GM12878 (cell line): Measurements from ENCODE around the gene NKAIN4. TPM values are rescaled to one million over a fixed set of nuclear protein-coding genes. Genes with fewer than 3 reads are reported as not detected.

Source experiments
- ATAC-seq: fragments of 200-7000 bp; cut with Tn5 transposase; 3 replicates; pipeline ENCODE4 v1.9.1; 2020; ENCODE audit warnings: mild to moderate bottlenecking, moderate library complexity
- BruUV-seq: library from RNA; stranded (reverse); fragments of 400-500 nt; replicated peaks from 2 replicates; lab custom pipeline; 2021; lab: Mats Ljungman, UMichigan
- CTCF ChIA-PET: fragments of 300-600 bp; sonication (Branson Sonifier 250); formaldehyde crosslinking; extraction: SDS; loops from one replicate; lab custom pipeline; 2021; ENCODE audit warnings: inconsistent platforms; lab: Yijun Ruan, JAX
- POLR2A ChIA-PET: fragments of 350-600 bp; formaldehyde crosslinking; extraction: SDS; loops from one replicate; lab custom pipeline; 2021; ENCODE audit warnings: inconsistent platforms; lab: Charles Lee
- RAD21 ChIA-PET: fragments of 300-600 bp; sonication (Branson Sonifier 250); formaldehyde crosslinking; loops from one replicate; lab custom pipeline; 2023; ENCODE audit warnings: antibody characterized with exemption; ENCODE audit not compliant: unreplicated experiment; lab: Charles Lee
- SMC1A ChIA-PET: fragments of 300-600 bp; sonication (Branson Sonifier 250); formaldehyde crosslinking; loops from one replicate; lab custom pipeline; 2023; ENCODE audit not compliant: unreplicated experiment, uncharacterized antibody; lab: Charles Lee
- DNase-seq: peaks from one replicate; pipeline ENCODE4 v3.0.0-alpha.2; 2011; ENCODE audit warnings: low read depth, low spot score
- FAIRE-seq: peaks from 3 replicates; lab custom pipeline; 2011; peaks lifted over from hg19 to GRCh38; lab: Jason Lieb, UNC
- H2AFZ ChIP-seq: 2 replicates; pipeline ENCODE4 v1.6.0; 2011; ENCODE audit warnings: low read depth, low read length, control low read depth; ENCODE audit not compliant: control insufficient read depth
- H3K27ac ChIP-seq: 2 replicates; pipeline ENCODE4 v1.5.1; 2011; ENCODE audit warnings: control low read depth; ENCODE audit not compliant: control insufficient read depth, insufficient read depth
- H3K27me3 ChIP-seq, 2 experiments: replicated peaks in 1 of 2; 2 replicates each; pipeline versions ENCODE4 v1.6.0 to v1.6.1; 2011; ENCODE audit warnings: low read length in 1 of 2; ENCODE audit not compliant: control insufficient read depth in 2 of 2, insufficient read depth in 2 of 2
- H3K36me3 ChIP-seq, 2 experiments: 2 replicates each; pipeline ENCODE4 v1.5.1; 2011; ENCODE audit warnings: low read length in 1 of 2; ENCODE audit not compliant: control insufficient read depth in 2 of 2, insufficient read depth in 2 of 2
- H3K4me1 ChIP-seq: 2 replicates; pipeline ENCODE4 v1.6.1; 2011; ENCODE audit warnings: mild to moderate bottlenecking, low read length, moderate library complexity, mixed read lengths; ENCODE audit not compliant: control insufficient read depth, insufficient read depth
- H3K4me2 ChIP-seq: 2 replicates; pipeline ENCODE4 v1.6.0; 2011; ENCODE audit warnings: control low read depth; ENCODE audit not compliant: control insufficient read depth, insufficient read depth
- H3K4me3 ChIP-seq: fragments of 200-600 bp; sonication (generic); 2 replicates; pipeline ENCODE4 v1.5.1; 2016
- H3K79me2 ChIP-seq: 2 replicates; pipeline ENCODE4 v1.6.0; 2011; ENCODE audit warnings: low read length; ENCODE audit not compliant: control insufficient read depth, insufficient read depth
- H3K9ac ChIP-seq: 2 replicates; pipeline ENCODE4 v1.8.0; 2011; ENCODE audit warnings: low read length, control low read depth, mixed read lengths; ENCODE audit not compliant: control insufficient read depth, insufficient read depth
- H3K9me3 ChIP-seq: replicated peaks from 3 replicates; pipeline ENCODE4 v1.5.1; 2011; ENCODE audit warnings: mild to moderate bottlenecking, low read length; ENCODE audit not compliant: control insufficient read depth, insufficient read depth
- H4K20me1 ChIP-seq: 2 replicates; pipeline ENCODE4 v1.6.0; 2011; ENCODE audit not compliant: control insufficient read depth, insufficient read depth
- CREB1 ChIP-seq: IDR thresholded peaks from 2 replicates; pipeline ENCODE4 v1.6.1; 2012; ENCODE audit warnings: low read depth, mild to moderate bottlenecking, inconsistent platforms
- GATAD2B ChIP-seq: fragments of 450-650 bp; conservative IDR thresholded peaks from 2 replicates; pipeline ENCODE4 v1.6.1; 2017; ENCODE audit warnings: low read depth, mild to moderate bottlenecking, moderate library complexity
- KDM1A ChIP-seq: fragments of 200-600 bp; sonication (generic); IDR thresholded peaks from 2 replicates; pipeline ENCODE4 v1.6.1; 2016; ENCODE audit warnings: borderline replicate concordance
- MEF2B ChIP-seq: fragments of 450-650 bp; IDR thresholded peaks from 2 replicates; pipeline ENCODE4 v1.6.1; 2018; ENCODE audit warnings: mild to moderate bottlenecking, moderate library complexity; ENCODE audit not compliant: partially characterized antibody, poor library complexity, severe bottlenecking
- MXI1 ChIP-seq: fragments of 150-350 bp; IDR thresholded peaks from 2 replicates; pipeline ENCODE4 v1.6.1; 2011; ENCODE audit warnings: low read depth, mild to moderate bottlenecking, inconsistent platforms, low read length, improper control_type of control experiment
- NR2C1 ChIP-seq: fragments of 450-650 bp; IDR thresholded peaks from 2 replicates; pipeline ENCODE4 v1.6.1; 2017; ENCODE audit warnings: antibody characterized with exemption, mild to moderate bottlenecking, moderate library complexity
- POLR2AphosphoS5 ChIP-seq: IDR thresholded peaks from 2 replicates; pipeline ENCODE4 v1.6.1; 2011; ENCODE audit warnings: mild to moderate bottlenecking, low read length, inconsistent platforms
- SIN3A ChIP-seq: IDR thresholded peaks from 2 replicates; pipeline ENCODE4 v1.6.1; 2012; ENCODE audit warnings: low read depth, low read length, improper control_type of control experiment
- SREBF2 ChIP-seq: IDR thresholded peaks from 2 replicates; pipeline ENCODE4 v1.6.1; 2012; ENCODE audit warnings: mild to moderate bottlenecking, low read length
- TAF1 ChIP-seq: IDR thresholded peaks from 2 replicates; pipeline ENCODE4 v1.6.1; 2011; ENCODE audit warnings: mild to moderate bottlenecking, low read depth, low read length, borderline replicate concordance
- WGBS: methylation state at CpG from one replicate; pipeline ENCODE4 v1.1.6; 2016; ENCODE audit warnings: low lambda C conversion rate; ENCODE audit not compliant: insufficient replicate concordance, insufficient coverage; ENCODE audit errors: missing lambda C conversion rate; 5-methylcytosine and 5-hydroxymethylcytosine counted together
- in situ Hi-C: fragments of 300-500 bp; cut with MboI; formaldehyde crosslinking; loops from 9 replicates; pipeline ENCODE4 v1.14.3; 2018; ENCODE audit warnings: mixed read lengths
- intact Hi-C: fragments of 100-400 bp; cut with micrococcal nuclease; formaldehyde crosslinking; loops from one replicate; pipeline ENCODE4 v1.14.2; 2022; ENCODE audit not compliant: unreplicated experiment
- polyA plus RNA-seq, 11 experiments: library from polyadenylated mRNA; depleted of rRNA in 4 of 11; unstranded in 6 of 11; stranded (reverse) in 5 of 11; fragments of >200 nt; fragmentation: Nextera tagmentation in 4 of 11; fragmentation: Illumina TruSeq in 1 of 11; extraction: Ambion mirVana in 4 of 11; extraction: Trizol in 1 of 11; gene quantifications; 1 replicate in 1 of 11; 2 replicates in 10 of 11; pipeline versions ENCODE4 v1.2.1 to v1.2.3, GENCODE V29; 2011 to 2016; ENCODE audit warnings: inconsistent platforms in 2 of 11, missing spikeins in 2 of 11, low read depth in 1 of 11
- total RNA-seq, 4 experiments: library from RNA; depleted of rRNA in 3 of 4; stranded (reverse); fragments of >200 nt in 3 of 4; fragmentation: Illumina TruSeq in 1 of 4; extraction: Trizol in 1 of 4; gene quantifications; 2 replicates each; pipeline versions ENCODE4 v1.2.1 to v1.2.3, GENCODE V29; 2013 to 2021
- TF ChIP-seq, protein P1 (sequence below): fragments of 450-650 bp; IDR thresholded peaks from 2 replicates; pipeline ENCODE4 v1.6.1; 2014; ENCODE audit warnings: mild to moderate bottlenecking

NKAIN4 gene
- total and polyA plus RNA-seq, 10 of the 15 experiments (the other 5 are each of a cell fraction or from before 2014, with no cell fraction given): 0.11 TPM; not detected in 9

DNA sequence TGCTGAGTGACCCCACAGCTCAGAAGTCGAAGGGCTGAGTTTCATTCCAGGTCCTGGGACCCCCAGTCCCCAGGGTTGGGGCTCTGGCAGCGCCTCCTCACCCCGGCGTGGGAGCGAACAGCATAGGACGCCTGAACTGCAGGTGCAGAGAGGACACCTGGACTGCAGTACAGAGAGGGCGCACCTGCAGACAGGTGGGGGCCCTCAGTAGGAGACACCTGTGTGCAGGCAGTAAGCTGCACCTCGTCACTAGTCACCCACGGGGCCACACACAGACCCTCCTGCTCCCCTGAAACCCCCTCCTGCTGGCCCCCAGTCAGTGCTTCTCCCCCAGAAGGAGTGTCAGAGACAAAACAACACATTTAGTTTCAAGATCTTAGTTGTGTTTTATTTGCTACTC is 8.6 kb upstream of the NKAIN4 start (continued):
- TF ChIP-seq MEF2B: no peak
- no peak for TF ChIP-seq POLR2AphosphoS5
- no peak for TF ChIP-seq KDM1A
- no peak for TF ChIP-seq CREB1

DNA sequence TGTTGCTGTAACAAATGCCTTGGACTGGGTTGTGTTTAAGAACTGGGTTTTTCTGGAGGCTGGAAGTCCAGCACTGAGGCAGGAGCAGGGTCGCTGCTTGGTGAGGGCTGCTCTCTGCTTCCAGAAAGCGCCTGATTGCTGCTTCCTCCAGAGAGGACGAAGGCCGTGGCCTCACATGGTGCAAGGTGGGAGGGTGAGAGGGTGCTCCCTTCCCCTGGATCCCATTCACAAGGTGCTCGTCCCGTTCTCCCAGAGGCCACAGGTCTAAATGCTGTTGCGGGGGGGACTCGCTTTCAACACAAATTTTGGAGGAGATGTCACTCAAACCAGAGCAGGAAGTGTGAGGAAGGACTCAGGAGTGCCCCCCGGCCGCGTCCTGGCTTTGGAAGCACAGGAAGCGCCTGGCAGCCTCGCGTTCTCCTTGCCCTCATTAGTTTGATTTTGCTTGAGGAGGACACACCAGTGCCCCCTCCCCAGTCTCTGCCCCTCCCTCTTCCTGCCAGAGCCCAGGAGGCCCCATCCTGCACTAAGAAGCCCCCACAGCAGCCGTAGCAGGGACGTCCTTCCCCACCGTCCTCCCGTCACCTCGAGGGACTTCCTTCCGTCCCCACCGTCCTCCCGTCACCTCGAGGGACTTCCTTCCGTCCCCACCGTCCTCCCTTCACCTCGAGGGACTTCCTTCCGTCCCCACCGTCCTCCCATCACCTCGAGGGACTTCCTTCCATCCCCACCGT is 7.7 kb upstream of the NKAIN4 start:
- Histone ChIP-seq H3K27me3 (peaks cover 0 to 6% of the 10 kb centered on the region in 2 experiments; a peak in 2 of 4 replicates), H3K36me3 (no peaks in the 10 kb centered on the region), H3K4me2 (no peak overlapping the region), H3K4me3 (no peak overlapping the region), H3K9ac (no peak overlapping the region), H3K9me3 (no peaks in the 10 kb centered on the region), H3K27ac (no peak overlapping the region), H3K79me2 (no peaks in the 10 kb centered on the region), H3K4me1 (no peaks in the 10 kb centered on the region), H2AFZ (no peak overlapping the region), H4K20me1 (no peaks in the 10 kb centered on the region)
- FAIRE-seq (no peak), ATAC-seq (no peak), DNase-seq (no peak)
- intact Hi-C loops: no loop called here
- WGBS: 8% methylated on average over 18 of the region's 30 CpGs
- ChIA-PET POLR2A (no interaction called here), CTCF (no interaction called here), RAD21 (no interaction called here), SMC1A (no interaction called here)
- TF ChIP-seq SIN3A (no peak), GATAD2B (no peak), NR2C1 (no peak), MXI1 (no peak), TAF1 (no peak), SREBF2 (no peak)
- TF ChIP-seq, protein P1, sequence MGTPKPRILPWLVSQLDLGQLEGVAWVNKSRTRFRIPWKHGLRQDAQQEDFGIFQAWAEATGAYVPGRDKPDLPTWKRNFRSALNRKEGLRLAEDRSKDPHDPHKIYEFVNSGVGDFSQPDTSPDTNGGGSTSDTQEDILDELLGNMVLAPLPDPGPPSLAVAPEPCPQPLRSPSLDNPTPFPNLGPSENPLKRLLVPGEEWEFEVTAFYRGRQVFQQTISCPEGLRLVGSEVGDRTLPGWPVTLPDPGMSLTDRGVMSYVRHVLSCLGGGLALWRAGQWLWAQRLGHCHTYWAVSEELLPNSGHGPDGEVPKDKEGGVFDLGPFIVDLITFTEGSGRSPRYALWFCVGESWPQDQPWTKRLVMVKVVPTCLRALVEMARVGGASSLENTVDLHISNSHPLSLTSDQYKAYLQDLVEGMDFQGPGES: no peak
- BruUV-seq: no TSS peak
- in situ Hi-C loops: no loop called here
